BLaER1 treated with 17β-estradiol and CSF1 and Interleukin-3, amounts not matched to agents 10 nM and 100 nM (cell line): ENCODE results near the gene LSM2.

Source experiments
- H3K27ac ChIP-seq, 11 experiments: shearing (Covaris generic); formaldehyde crosslinking; 2 replicates each; pipeline ENCODE4 v1.8.1; 2022
- H3K27me3 ChIP-seq, 11 experiments: shearing (Covaris generic); formaldehyde crosslinking; 2 replicates each; pipeline ENCODE4 v1.8.1; 2022
- H3K36me3 ChIP-seq, 11 experiments: shearing (Covaris generic); formaldehyde crosslinking; 2 replicates each; pipeline ENCODE4 v1.8.1; 2022
- H3K4me1 ChIP-seq, 10 experiments: shearing (Covaris generic); formaldehyde crosslinking; 2 replicates each; pipeline ENCODE4 v1.8.1; 2022
- H3K4me2 ChIP-seq, 11 experiments: shearing (Covaris generic); formaldehyde crosslinking; 2 replicates each; pipeline ENCODE4 v1.8.1; 2022
- H3K4me3 ChIP-seq, 10 experiments: shearing (Covaris generic); formaldehyde crosslinking; 2 replicates each; pipeline ENCODE4 v1.8.1; 2022
- H3K9ac ChIP-seq, 11 experiments: shearing (Covaris generic); formaldehyde crosslinking; 2 replicates each; pipeline ENCODE4 v1.8.1; 2022
- H3K9me3 ChIP-seq, 11 experiments: shearing (Covaris generic); formaldehyde crosslinking; replicated peaks in 1 of 11; 2 replicates each; pipeline ENCODE4 v1.8.1; 2022
- H4K20me1 ChIP-seq, 11 experiments: shearing (Covaris generic); formaldehyde crosslinking; 2 replicates each; pipeline ENCODE4 v1.8.1; 2022
- Cebpa-rat ChIP-seq, 11 experiments: shearing (Covaris generic); IDR thresholded peaks; 2 replicates each; pipeline ENCODE4 v1.8.1; 2022

Gene LSM2

DNA sequence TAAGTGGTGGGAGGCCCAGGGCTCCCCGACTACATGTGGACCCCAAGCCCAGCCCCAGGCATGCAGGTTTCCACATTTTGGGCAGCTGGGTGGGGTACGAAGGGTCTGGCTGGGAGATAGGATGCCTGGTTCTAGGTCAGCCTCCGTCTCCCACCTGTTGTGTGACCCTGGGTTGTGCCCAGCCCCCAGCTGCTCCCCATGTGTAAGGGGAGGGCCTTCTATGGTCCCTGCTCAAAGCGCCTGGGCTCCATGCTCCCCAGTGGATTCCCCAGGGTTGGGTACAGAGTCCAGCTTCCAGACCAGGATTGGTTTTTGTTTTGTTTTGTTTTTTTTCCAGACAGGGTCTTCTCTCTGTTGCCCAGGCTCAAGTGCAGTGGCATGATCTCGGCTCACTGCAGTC is 28.6 kb downstream of the LSM2 start:
- TF ChIP-seq Cebpa-rat (IDR thresholded peaks at IDR 0.05): no peak
- Histone ChIP-seq H3K9me3 (no peaks in the 10 kb centered on the region), H3K27me3 (no peaks in the 10 kb centered on the region), H3K9ac (peak overlapping the region in 1 of 11 experiments; percentile 2; a peak in 1 of 22 replicates), H3K36me3 (peaks cover 53 to 59% (median 57%) of the 10 kb centered on the region in 11 experiments), H3K27ac (peak overlapping the region in 6 of 11 experiments; percentile 30 to 66 (median 56); a peak in 9 of 22 replicates), H4K20me1 (peaks cover 0 to 59% (median 15%) of the 10 kb centered on the region in 11 experiments; a peak in 10 of 22 replicates), H3K4me1 (peaks cover 34 to 52% (median 46%) of the 10 kb centered on the region in 10 experiments), H3K4me3 (no peak overlapping the region), H3K4me2 (peak overlapping the region in 9 of 11 experiments; percentile 57 to 90 (median 66); a peak in 13 of 22 replicates)

- no peak for TF ChIP-seq Cebpa-rat (IDR thresholded peaks at IDR 0.05)
- Histone ChIP-seq H3K9ac (peak overlapping the region in 7 of 11 experiments; percentile 2 to 53 (median 38); a peak in 8 of 22 replicates), H3K27me3 (no peaks in the 10 kb centered on the region), H3K36me3 (peaks cover 48 to 53% (median 51%) of the 10 kb centered on the region in 11 experiments), H3K4me2 (peak overlapping the region; percentile 51 to 90 (median 66)), H4K20me1 (peaks cover 0 to 54% (median 15%) of the 10 kb centered on the region in 11 experiments; a peak in 10 of 22 replicates), H3K9me3 (no peaks in the 10 kb centered on the region), H3K27ac (peak overlapping the region in 9 of 11 experiments; percentile 24 to 66 (median 53); a peak in 17 of 22 replicates), H3K4me1 (peaks cover 37 to 57% (median 51%) of the 10 kb centered on the region in 10 experiments), H3K4me3 (no peak overlapping the region)
Measured at GRCh38 chr6:31777667-31778050, 29.1 kb downstream of the LSM2 start.

- Histone ChIP-seq H3K27me3 (no peaks in the 10 kb centered on the region), H3K4me3 (peak within 1 kb of the TSS in 2 of 10 experiments; percentile 16 to 36; a peak in 1 of 20 replicates), H3K9me3 (no peaks in the 10 kb centered on the region), H3K9ac (peak within 1 kb of the TSS in 10 of 11 experiments; percentile 2 to 55 (median 38); a peak in 17 of 22 replicates), H4K20me1 (peaks cover 0 to 48% (median 12%) of the 10 kb centered on the region in 11 experiments; a peak in 10 of 22 replicates), H3K36me3 (peaks cover 42 to 48% (median 46%) of the 10 kb centered on the region in 11 experiments), H3K27ac (peak within 1 kb of the TSS in 10 of 11 experiments; percentile 18 to 66 (median 49); a peak in 20 of 22 replicates), H3K4me1 (peaks cover 42 to 63% (median 57%) of the 10 kb centered on the region in 10 experiments), H3K4me2 (peak within 1 kb of the TSS; percentile 51 to 90 (median 66))
- TF ChIP-seq Cebpa-rat (IDR thresholded peaks at IDR 0.05): no peak
Measured at GRCh38 chr6:31776989-31777666, 29.6 kb downstream of the LSM2 start, which contains the start of gene VWA7. Gene VWA7 (minus strand): TSS chr6:31777328. CDS start chr6:31776779, 549 bp downstream.

DNA sequence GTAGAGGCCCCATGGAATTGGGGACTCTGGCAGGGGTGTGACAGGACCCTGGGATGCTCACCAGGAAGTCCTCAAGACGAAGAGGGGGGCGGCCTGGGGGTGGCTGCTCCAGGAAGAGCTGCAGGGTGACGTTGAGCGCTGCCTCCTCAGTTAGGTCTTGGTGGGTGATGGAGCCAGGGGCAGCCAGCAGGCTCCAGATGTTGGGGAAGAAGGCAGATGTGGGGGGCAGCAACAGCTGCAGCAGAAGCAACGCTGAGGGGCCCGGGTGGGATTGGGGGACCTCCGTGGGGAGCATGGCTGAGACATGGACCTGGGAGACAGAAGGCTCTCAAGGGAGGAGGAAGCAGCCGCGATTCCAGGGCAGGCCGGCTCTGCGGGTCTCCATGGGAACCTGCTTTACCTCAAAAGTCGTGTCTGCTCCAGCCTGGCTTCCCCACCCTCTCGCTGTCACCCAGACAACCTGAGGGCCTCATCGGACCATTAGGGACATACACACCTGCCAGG is 30.2 kb downstream of the LSM2 start:
- peaks cover 0 to 42% (median 12%) of the 10 kb centered on the region in 11 experiments; a peak in 10 of 22 replicates for H4K20me1 ChIP-seq
- H3K9me3 ChIP-seq: no peaks in the 10 kb centered on the region
- peak overlapping the region in 2 of 10 experiments; percentile 16 to 36; a peak in 1 of 20 replicates for H3K4me3 ChIP-seq
- peaks cover 36 to 42% (median 40%) of the 10 kb centered on the region in 11 experiments for H3K36me3 ChIP-seq
- H3K27me3 ChIP-seq: no peaks in the 10 kb centered on the region
- peak overlapping the region; percentile 51 to 90 (median 66) for H3K4me2 ChIP-seq
- H3K4me1 ChIP-seq: peaks cover 45 to 65% (median 60%) of the 10 kb centered on the region in 10 experiments
- H3K27ac ChIP-seq: peak overlapping the region in 10 of 11 experiments; percentile 11 to 66 (median 38); a peak in 17 of 22 replicates
- H3K9ac ChIP-seq: peak overlapping the region in 8 of 11 experiments; percentile 2 to 55 (median 42); a peak in 11 of 22 replicates
- TF ChIP-seq Cebpa-rat (IDR thresholded peaks at IDR 0.05): no peak

DNA sequence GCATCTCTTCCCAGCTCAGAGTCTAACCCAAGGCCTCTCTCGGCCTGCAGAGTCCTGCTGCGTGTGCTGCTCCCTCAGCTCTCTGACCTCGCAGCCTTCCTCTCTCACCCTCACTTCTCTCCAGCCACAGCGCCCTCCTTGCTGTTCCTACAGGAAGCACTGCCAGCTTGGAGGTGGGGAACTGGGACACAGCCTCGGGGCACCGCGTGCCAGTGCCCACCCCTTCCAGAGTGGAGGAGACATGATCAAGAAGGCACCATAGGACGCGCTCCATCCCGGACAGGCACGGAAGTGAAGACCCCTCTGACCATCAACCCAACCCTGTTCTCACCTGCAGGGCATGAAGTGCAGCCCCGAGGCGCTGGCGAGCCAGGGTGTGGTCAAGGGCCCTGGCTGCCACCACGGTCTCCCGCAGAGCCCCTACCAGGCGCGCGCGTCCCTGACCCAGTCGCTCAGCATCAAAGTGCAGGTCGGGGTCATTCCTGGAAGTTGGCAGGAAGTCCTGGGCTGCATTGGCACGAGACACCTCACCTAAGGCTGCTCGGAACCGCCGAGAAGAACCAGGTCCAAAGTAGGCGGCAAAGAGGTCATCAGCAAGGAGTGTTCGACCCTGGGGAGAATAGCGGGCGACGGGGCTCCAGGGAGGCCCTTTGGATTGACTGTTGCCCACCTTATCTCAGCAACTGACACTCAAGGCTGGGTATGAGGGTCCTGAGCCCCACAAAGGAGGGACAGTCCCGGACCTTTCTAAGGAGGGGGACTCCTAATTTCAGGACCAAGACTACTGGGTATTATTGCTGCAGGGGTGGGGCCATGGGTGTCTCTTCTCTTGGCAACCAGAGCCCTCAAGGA is 30.9 kb downstream of the LSM2 start:
- Histone ChIP-seq H3K4me2 (peak overlapping the region in 10 of 11 experiments; percentile 51 to 90 (median 70); a peak in 16 of 22 replicates), H3K27ac (peak overlapping the region in 5 of 11 experiments; percentile 30 to 66 (median 54); a peak in 4 of 22 replicates), H3K9ac (peak overlapping the region in 2 of 11 experiments; percentile 35 to 50; a peak in 2 of 22 replicates), H3K4me1 (peaks cover 45 to 67% (median 60%) of the 10 kb centered on the region in 10 experiments), H3K4me3 (no peak overlapping the region), H3K27me3 (no peaks in the 10 kb centered on the region), H3K9me3 (no peaks in the 10 kb centered on the region), H4K20me1 (peaks cover 0 to 36% (median 6%) of the 10 kb centered on the region in 11 experiments; a peak in 10 of 22 replicates), H3K36me3 (peaks cover 30 to 35% (median 33%) of the 10 kb centered on the region in 11 experiments)
- TF ChIP-seq Cebpa-rat (IDR thresholded peaks at IDR 0.05): no peak

DNA sequence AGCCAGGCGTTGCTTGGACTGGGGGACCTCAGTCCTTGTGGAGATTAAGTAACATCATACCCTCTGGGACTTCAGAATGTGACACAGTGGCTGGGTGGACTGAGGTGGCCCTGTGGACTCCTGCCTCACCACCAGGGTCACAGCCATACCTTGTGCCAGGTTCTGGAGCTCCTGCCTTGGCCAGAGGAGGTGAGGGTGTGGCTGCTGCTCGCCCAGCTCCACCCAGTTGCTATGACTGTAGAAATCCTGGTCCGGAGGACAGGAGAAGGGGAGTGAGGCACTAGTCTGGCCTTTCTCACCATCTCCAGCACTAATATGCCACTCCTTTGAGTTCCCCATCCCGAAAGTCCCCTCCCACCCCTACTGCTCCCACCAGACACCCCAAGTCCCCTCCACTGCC is 31.6 kb downstream of the LSM2 start:
- H3K9ac ChIP-seq: peak overlapping the region in 8 of 11 experiments; percentile 1 to 61 (median 26); a peak in 7 of 22 replicates
- no peaks in the 10 kb centered on the region for H3K27me3 ChIP-seq
- peak overlapping the region in 3 of 11 experiments; percentile 14 to 40 (median 35); a peak in 3 of 22 replicates for H3K27ac ChIP-seq
- H3K4me1 ChIP-seq: peaks cover 45 to 68% (median 60%) of the 10 kb centered on the region in 10 experiments
- no peak overlapping the region for H3K4me3 ChIP-seq
- H3K36me3 ChIP-seq: peaks cover 23 to 29% (median 26%) of the 10 kb centered on the region in 11 experiments
- no peak for TF ChIP-seq Cebpa-rat (IDR thresholded peaks at IDR 0.05)
- H3K9me3 ChIP-seq: no peaks in the 10 kb centered on the region
- peaks cover 0 to 29% (median 4%) of the 10 kb centered on the region in 11 experiments; a peak in 10 of 22 replicates for H4K20me1 ChIP-seq
- peak overlapping the region; percentile 41 to 87 (median 64); a peak in 19 of 22 replicates for H3K4me2 ChIP-seq

DNA sequence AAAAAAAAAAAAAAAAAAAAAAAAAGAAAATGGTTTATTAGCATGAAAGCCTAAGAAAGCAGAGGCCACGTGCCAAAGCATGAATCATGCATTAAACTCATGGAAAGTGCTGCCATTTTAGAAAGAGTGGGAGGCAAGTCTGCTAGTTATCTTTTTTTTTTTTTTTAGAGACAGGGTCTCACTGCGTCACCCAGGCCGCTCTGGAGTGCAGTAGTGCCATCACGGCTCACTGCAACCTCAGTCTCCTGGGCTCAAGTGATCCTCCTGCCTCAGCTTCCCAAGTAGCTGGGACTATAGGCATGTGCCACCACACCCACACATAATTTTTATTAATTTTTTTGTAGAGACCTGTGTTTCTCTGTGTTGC is 34.8 kb downstream of the LSM2 start:
- no peak overlapping the region for H3K27ac ChIP-seq
- H3K4me2 ChIP-seq: peak overlapping the region in 10 of 11 experiments; percentile 29 to 77 (median 44); a peak in 17 of 22 replicates
- 0 out of 22 replicates have a peak, but pooled peaks cover 0 to 1% (median 0%) of the 10 kb centered on the region in 11 experiments for H4K20me1 ChIP-seq
- no peaks in the 10 kb centered on the region for H3K27me3 ChIP-seq
- H3K4me3 ChIP-seq: no peak overlapping the region
- no peaks in the 10 kb centered on the region for H3K9me3 ChIP-seq
- H3K36me3 ChIP-seq: no peaks in the 10 kb centered on the region
- no peak overlapping the region for H3K9ac ChIP-seq
- H3K4me1 ChIP-seq: peaks cover 42 to 84% (median 59%) of the 10 kb centered on the region in 10 experiments
- TF ChIP-seq Cebpa-rat (IDR thresholded peaks at IDR 0.05): no peak

GRCh38 chr6:31770860-31771259 is 35.9 kb downstream of the LSM2 start:
- TF ChIP-seq Cebpa-rat (IDR thresholded peaks at IDR 0.05): no peak
- peaks cover 0 to 6% (median 0%) of the 10 kb centered on the region in 11 experiments; a peak in 3 of 22 replicates for H3K36me3 ChIP-seq
- peaks cover 31 to 73% (median 49%) of the 10 kb centered on the region in 10 experiments for H3K4me1 ChIP-seq
- H3K27me3 ChIP-seq: no peaks in the 10 kb centered on the region
- H3K9me3 ChIP-seq: no peaks in the 10 kb centered on the region
- H3K27ac ChIP-seq: no peak overlapping the region
- H3K4me3 ChIP-seq: no peak overlapping the region
- H3K9ac ChIP-seq: no peak overlapping the region
- H4K20me1 ChIP-seq: no peaks in the 10 kb centered on the region
- H3K4me2 ChIP-seq: no peak overlapping the region
